HepG2 (cell line): ENCODE measurements around the gene GLDC. TPM values are rescaled to one million over a fixed set of nuclear protein-coding genes. Genes with fewer than 3 reads are reported as not detected.

ENCODE experiments used
- ATAC-seq: fragments of 200-7000 bp; cut with Tn5 transposase; 3 replicates; pipeline ENCODE4 v1.9.1; 2020; ENCODE audit warnings: mild to moderate bottlenecking, moderate library complexity
- BruUV-seq: library from RNA; stranded (reverse); fragments of 400-500 nt; replicated peaks from 2 replicates; lab custom pipeline; 2021; lab: Mats Ljungman, UMichigan
- CTCF ChIA-PET: fragments of 300-600 bp; formaldehyde crosslinking; extraction: SDS; loops from one replicate; lab custom pipeline; 2021; ENCODE audit warnings: low total read pairs, inconsistent platforms, low intra/inter-chr PET ratio; lab: Yijun Ruan, JAX
- POLR2A ChIA-PET: fragments of 350-600 bp; sonication (Branson Sonifier 250); formaldehyde crosslinking; loops from one replicate; lab custom pipeline; 2020; ENCODE audit warnings: antibody characterized with exemption, inconsistent platforms; lab: Yijun Ruan, JAX
- DNase-seq: peaks from one replicate; pipeline ENCODE4 v3.0.0-alpha.2; 2015; ENCODE audit warnings: low spot score
- FAIRE-seq: peaks from 3 replicates; lab custom pipeline; 2011; peaks lifted over from hg19 to GRCh38; lab: Jason Lieb, UNC
- H2AFZ ChIP-seq: one replicate; pipeline ENCODE4 v1.6.1; 2011; ENCODE audit warnings: low read length, inconsistent platforms
- H3K27ac ChIP-seq: fragments of 300-600 bp; 3 replicates; pipeline ENCODE4 v1.8.0; 2011; ENCODE audit warnings: mixed run types, mild to moderate bottlenecking, mixed read lengths, low read length, inconsistent platforms; ENCODE audit not compliant: insufficient read depth; ENCODE audit errors: extremely low read length
- H3K27me3 ChIP-seq, 2 experiments: fragments of 200-600 bp in 1 of 2; 2 replicates in 1 of 2; 3 replicates in 1 of 2; pipeline versions ENCODE4 v1.6.0 to v1.8.0; 2011; ENCODE audit warnings: low read length in 2 of 2, mild to moderate bottlenecking in 2 of 2, moderate library complexity in 2 of 2, inconsistent platforms in 1 of 2; ENCODE audit not compliant: insufficient read depth in 2 of 2, control insufficient read depth in 1 of 2
- H3K36me3 ChIP-seq, 2 experiments: fragments of 200-600 bp in 1 of 2; replicated peaks in 1 of 2; 2 replicates in 1 of 2; 3 replicates in 1 of 2; pipeline versions ENCODE4 v1.5.1 to v1.8.0; 2011; ENCODE audit warnings: low read length in 2 of 2, inconsistent platforms in 1 of 2; ENCODE audit not compliant: insufficient read depth in 2 of 2, control insufficient read depth in 1 of 2
- H3K4me1 ChIP-seq: 2 replicates; pipeline ENCODE4 v1.5.1; 2012; ENCODE audit warnings: low read length, inconsistent platforms; ENCODE audit not compliant: insufficient read depth
- H3K4me2 ChIP-seq: 2 replicates; pipeline ENCODE4 v1.6.0; 2011; ENCODE audit warnings: low read depth, low read length, inconsistent platforms
- H3K4me3 ChIP-seq, 3 experiments: fragments of 200-600 bp in 1 of 3; sonication (generic), shearing (Covaris generic) in 1 of 3; replicated peaks in 1 of 3; 2 replicates each; pipeline ENCODE4 v1.5.1; 2011 to 2016; ENCODE audit warnings: low read length in 3 of 3, inconsistent platforms in 2 of 3, low read depth in 2 of 3, mild to moderate bottlenecking in 2 of 3, control low read depth in 1 of 3, mixed read lengths in 1 of 3; ENCODE audit not compliant: insufficient read depth in 1 of 3
- H3K79me2 ChIP-seq: one replicate; pipeline ENCODE4 v1.6.1; 2011; ENCODE audit warnings: low read length, inconsistent platforms; ENCODE audit not compliant: insufficient read depth
- H3K9ac ChIP-seq: 2 replicates; pipeline ENCODE4 v1.6.0; 2011; ENCODE audit warnings: mild to moderate bottlenecking, low read depth, low read length, inconsistent platforms; ENCODE audit not compliant: insufficient read depth
- H3K9me3 ChIP-seq: 2 replicates; pipeline ENCODE4 v1.5.1; 2012; ENCODE audit warnings: mild to moderate bottlenecking, low read length
- H4K20me1 ChIP-seq: 2 replicates; pipeline ENCODE4 v1.6.0; 2011; ENCODE audit warnings: inconsistent platforms, mild to moderate bottlenecking, low read length, moderate library complexity; ENCODE audit not compliant: insufficient read depth
- AKAP8 ChIP-seq: sonication (generic); formaldehyde crosslinking; IDR thresholded peaks from 2 replicates; pipeline ENCODE4 v1.5.1; 2020; ENCODE audit warnings: mild to moderate bottlenecking, missing genetic modification reagents
- CHD4 ChIP-seq: fragments of 200-600 bp; sonication (generic); IDR thresholded peaks from 2 replicates; pipeline ENCODE4 v1.7.0; 2017; ENCODE audit warnings: mild to moderate bottlenecking, low read length, borderline replicate concordance
- NFE2L2 ChIP-seq: fragments of 150-350 bp; IDR thresholded peaks from 2 replicates; pipeline ENCODE4 v1.6.1; 2014; ENCODE audit warnings: low read length
- NFYB ChIP-seq: sonication (generic); formaldehyde crosslinking; IDR thresholded peaks from 2 replicates; pipeline ENCODE4 v1.4.0; 2020; ENCODE audit warnings: missing genetic modification reagents
- PHF21A ChIP-seq: sonication (generic); formaldehyde crosslinking; IDR thresholded peaks from 2 replicates; pipeline ENCODE4 v1.5.0; 2020; ENCODE audit warnings: mild to moderate bottlenecking, missing genetic modification reagents
- TARDBP ChIP-seq: sonication (generic); formaldehyde crosslinking; IDR thresholded peaks from 2 replicates; pipeline ENCODE4 v1.8.0; 2022; ENCODE audit warnings: mild to moderate bottlenecking, missing genetic modification reagents
- ZBTB3 ChIP-seq: sonication (generic); formaldehyde crosslinking; IDR thresholded peaks from 2 replicates; pipeline ENCODE4 v1.4.0; 2020; ENCODE audit warnings: low read depth, mild to moderate bottlenecking, moderate library complexity, missing genetic modification reagents, borderline replicate concordance
- ZNF224 ChIP-seq: sonication (generic); formaldehyde crosslinking; IDR thresholded peaks from 2 replicates; pipeline ENCODE4 v1.5.0; 2020; ENCODE audit warnings: mild to moderate bottlenecking, missing genetic modification reagents
- ZNF709 ChIP-seq: sonication (generic); formaldehyde crosslinking; IDR thresholded peaks from 2 replicates; pipeline ENCODE4 v1.5.0; 2020; ENCODE audit warnings: mild to moderate bottlenecking, missing genetic modification reagents
- ZNF766 ChIP-seq: sonication (generic); formaldehyde crosslinking; IDR thresholded peaks from 2 replicates; pipeline ENCODE4 v1.5.0; 2020; ENCODE audit warnings: missing genetic modification reagents, borderline replicate concordance
- WGBS: methylation state at CpG from one replicate; pipeline ENCODE4 v1.1.6; 2017; ENCODE audit warnings: low lambda C conversion rate; 5-methylcytosine and 5-hydroxymethylcytosine counted together
- in situ Hi-C: cut with HindIII; loops from 2 replicates; pipeline ENCODE4 v1.10.0; 2017; ENCODE audit warnings: low pct_unique_long_range_greater_than_20kb; ENCODE audit not compliant: extremely low pct_ligation_motif_present
- intact Hi-C: fragments of 100-400 bp; cut with micrococcal nuclease; formaldehyde crosslinking; loops from one replicate; pipeline ENCODE4 v1.10.0; 2022; ENCODE audit not compliant: unreplicated experiment
- polyA plus RNA-seq, 8 experiments: library from polyadenylated mRNA; depleted of rRNA in 3 of 8; stranded (reverse) in 7 of 8; unstranded in 1 of 8; fragments of >200 nt; fragmentation: Illumina TruSeq in 4 of 8; extraction: Trizol in 4 of 8; gene quantifications; 2 replicates each; pipeline versions ENCODE4 v1.2.1 to v1.2.3, GENCODE V29; 2011 to 2016; ENCODE audit warnings: low read depth in 4 of 8, missing spikeins in 1 of 8, mixed read lengths in 1 of 8; ENCODE audit not compliant: insufficient read depth in 1 of 8
- total RNA-seq, 5 experiments: library from RNA; depleted of rRNA; stranded (reverse); fragments of >200 nt; fragmentation: Illumina TruSeq; extraction: Trizol; gene quantifications; 2 replicates each; pipeline ENCODE4 v1.2.3, GENCODE V29; 2016; ENCODE audit warnings: low read depth in 1 of 5
- TF ChIP-seq, protein P1 (sequence below), 2 experiments: sonication (generic) in 1 of 2; formaldehyde crosslinking in 1 of 2; IDR thresholded peaks; 2 replicates each; pipeline versions ENCODE4 v1.5.1 to v1.6.1; 2011 to 2020; ENCODE audit warnings: borderline replicate concordance in 1 of 2, low read depth in 1 of 2, low read length in 1 of 2, mild to moderate bottlenecking in 1 of 2, missing genetic modification reagents in 1 of 2, moderate library complexity in 1 of 2
- TF ChIP-seq, protein P2 (sequence below): fragments of 450-650 bp; IDR thresholded peaks from 2 replicates; pipeline ENCODE4 v1.6.1; 2017; ENCODE audit warnings: mild to moderate bottlenecking
- TF ChIP-seq, protein P3 (sequence below): sonication (generic); formaldehyde crosslinking; IDR thresholded peaks from 2 replicates; pipeline ENCODE4 v1.4.0; 2020; ENCODE audit warnings: missing genetic modification reagents, borderline replicate concordance
- TF ChIP-seq, protein P4 (sequence below): IDR thresholded peaks from 2 replicates; pipeline ENCODE4 v1.6.1; 2016; ENCODE audit warnings: missing genetic modification reagents, missing compliant biosample characterization
- TF ChIP-seq, protein P5 (sequence below): sonication (generic); formaldehyde crosslinking; IDR thresholded peaks from 2 replicates; pipeline ENCODE4 v1.9.0; 2022; ENCODE audit warnings: missing genetic modification reagents, mild to moderate bottlenecking, borderline replicate concordance

GLDC gene
- total and polyA plus RNA-seq, 2 of the 13 experiments (the other 11 are each of a cell fraction or from before 2014, with no cell fraction given), result 59.3 to 115 TPM

DNA sequence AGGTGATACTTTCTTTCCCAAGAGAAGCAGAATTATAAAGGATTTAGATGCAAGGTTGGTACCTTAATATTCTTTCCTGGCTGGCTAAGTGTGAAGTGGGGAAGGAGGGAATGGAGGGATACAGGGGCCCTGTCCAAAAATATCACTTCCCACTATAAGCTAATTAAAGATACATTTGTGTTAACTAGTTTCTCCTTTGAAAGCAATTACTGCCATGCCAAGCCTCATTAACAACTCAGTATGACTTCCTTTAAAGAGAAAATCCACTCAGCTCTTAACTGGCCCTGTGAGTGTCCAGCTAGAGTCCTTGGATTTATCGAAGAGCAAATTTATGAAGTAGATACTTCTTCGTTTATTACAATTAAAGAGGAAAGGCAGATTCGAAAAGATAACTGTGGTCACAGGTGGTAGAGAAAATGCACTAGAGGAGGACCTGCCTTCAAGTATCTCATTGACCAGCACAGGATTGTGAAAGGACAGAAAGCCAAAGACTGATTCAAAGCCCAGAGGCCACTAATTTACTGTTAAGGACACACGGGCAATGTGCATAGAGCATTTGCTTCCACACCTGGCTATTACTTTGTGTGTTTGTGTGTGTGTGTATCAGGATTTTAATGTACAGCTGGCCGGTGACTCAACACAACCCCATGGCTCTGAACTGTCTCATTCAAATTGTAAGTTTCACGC is 11.2 kb upstream of the GLDC start:
- intact Hi-C loops (no loop called here), in situ Hi-C loops (no loop called here)
- H3K27me3 ChIP-seq, result no peaks in the 10 kb centered on the region
- BruUV-seq, result no TSS peak
- no peak for DNase-seq
- no peak overlapping the region for H3K9ac ChIP-seq
- ChIA-PET CTCF (no interaction called here), POLR2A (interaction anchor here (0.8 kb wide), 1 partner anchor 12 kb away, joined by 3 read pairs; no protein-coding TSS in a partner anchor)
- no peaks in the 10 kb centered on the region for H3K9me3 ChIP-seq
- peaks cover 11% of the 10 kb centered on the region for H3K4me1 ChIP-seq
- H2AFZ ChIP-seq, result no peak overlapping the region
- no peaks in the 10 kb centered on the region for H4K20me1 ChIP-seq
- 87% methylated on average over 6 of the region's 6 CpGs for WGBS
- H3K4me2 ChIP-seq, result no peak overlapping the region
- ATAC-seq, result no peak
- no peak overlapping the region for H3K27ac ChIP-seq
- H3K79me2 ChIP-seq, result no peaks in the 10 kb centered on the region
- H3K36me3 ChIP-seq, result no peaks in the 10 kb centered on the region; a peak in 1 of 5 replicates
- no peak for FAIRE-seq
- H3K4me3 ChIP-seq, result no peak overlapping the region
- TF ChIP-seq, protein P1, sequence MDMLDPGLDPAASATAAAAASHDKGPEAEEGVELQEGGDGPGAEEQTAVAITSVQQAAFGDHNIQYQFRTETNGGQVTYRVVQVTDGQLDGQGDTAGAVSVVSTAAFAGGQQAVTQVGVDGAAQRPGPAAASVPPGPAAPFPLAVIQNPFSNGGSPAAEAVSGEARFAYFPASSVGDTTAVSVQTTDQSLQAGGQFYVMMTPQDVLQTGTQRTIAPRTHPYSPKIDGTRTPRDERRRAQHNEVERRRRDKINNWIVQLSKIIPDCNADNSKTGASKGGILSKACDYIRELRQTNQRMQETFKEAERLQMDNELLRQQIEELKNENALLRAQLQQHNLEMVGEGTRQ (IDR thresholded peaks at IDR 0.05; ENCODE audit: low read depth, low read length), result no peak
- TF ChIP-seq, protein P1 (CRISPR knock-in tag; IDR thresholded peaks at IDR 0.05; ENCODE audit: borderline replicate concordance), result no peak
- TF ChIP-seq PHF21A (CRISPR knock-in tag) (no peak), ZNF709 (CRISPR knock-in tag) (no peak), TARDBP (CRISPR knock-in tag) (no peak), ZBTB3 (CRISPR knock-in tag) (no peak), AKAP8 (CRISPR knock-in tag) (no peak), ZNF766 (CRISPR knock-in tag) (no peak), NFE2L2 (no peak), ZNF224 (CRISPR knock-in tag) (no peak), NFYB (CRISPR knock-in tag) (no peak), CHD4 (no peak)
- TF ChIP-seq, protein P2, sequence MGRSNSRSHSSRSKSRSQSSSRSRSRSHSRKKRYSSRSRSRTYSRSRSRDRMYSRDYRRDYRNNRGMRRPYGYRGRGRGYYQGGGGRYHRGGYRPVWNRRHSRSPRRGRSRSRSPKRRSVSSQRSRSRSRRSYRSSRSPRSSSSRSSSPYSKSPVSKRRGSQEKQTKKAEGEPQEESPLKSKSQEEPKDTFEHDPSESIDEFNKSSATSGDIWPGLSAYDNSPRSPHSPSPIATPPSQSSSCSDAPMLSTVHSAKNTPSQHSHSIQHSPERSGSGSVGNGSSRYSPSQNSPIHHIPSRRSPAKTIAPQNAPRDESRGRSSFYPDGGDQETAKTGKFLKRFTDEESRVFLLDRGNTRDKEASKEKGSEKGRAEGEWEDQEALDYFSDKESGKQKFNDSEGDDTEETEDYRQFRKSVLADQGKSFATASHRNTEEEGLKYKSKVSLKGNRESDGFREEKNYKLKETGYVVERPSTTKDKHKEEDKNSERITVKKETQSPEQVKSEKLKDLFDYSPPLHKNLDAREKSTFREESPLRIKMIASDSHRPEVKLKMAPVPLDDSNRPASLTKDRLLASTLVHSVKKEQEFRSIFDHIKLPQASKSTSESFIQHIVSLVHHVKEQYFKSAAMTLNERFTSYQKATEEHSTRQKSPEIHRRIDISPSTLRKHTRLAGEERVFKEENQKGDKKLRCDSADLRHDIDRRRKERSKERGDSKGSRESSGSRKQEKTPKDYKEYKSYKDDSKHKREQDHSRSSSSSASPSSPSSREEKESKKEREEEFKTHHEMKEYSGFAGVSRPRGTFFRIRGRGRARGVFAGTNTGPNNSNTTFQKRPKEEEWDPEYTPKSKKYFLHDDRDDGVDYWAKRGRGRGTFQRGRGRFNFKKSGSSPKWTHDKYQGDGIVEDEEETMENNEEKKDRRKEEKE, result no peak
- TF ChIP-seq, protein P3, sequence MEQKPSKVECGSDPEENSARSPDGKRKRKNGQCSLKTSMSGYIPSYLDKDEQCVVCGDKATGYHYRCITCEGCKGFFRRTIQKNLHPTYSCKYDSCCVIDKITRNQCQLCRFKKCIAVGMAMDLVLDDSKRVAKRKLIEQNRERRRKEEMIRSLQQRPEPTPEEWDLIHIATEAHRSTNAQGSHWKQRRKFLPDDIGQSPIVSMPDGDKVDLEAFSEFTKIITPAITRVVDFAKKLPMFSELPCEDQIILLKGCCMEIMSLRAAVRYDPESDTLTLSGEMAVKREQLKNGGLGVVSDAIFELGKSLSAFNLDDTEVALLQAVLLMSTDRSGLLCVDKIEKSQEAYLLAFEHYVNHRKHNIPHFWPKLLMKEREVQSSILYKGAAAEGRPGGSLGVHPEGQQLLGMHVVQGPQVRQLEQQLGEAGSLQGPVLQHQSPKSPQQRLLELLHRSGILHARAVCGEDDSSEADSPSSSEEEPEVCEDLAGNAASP (CRISPR knock-in tag), result no peak
- TF ChIP-seq, protein P4, sequence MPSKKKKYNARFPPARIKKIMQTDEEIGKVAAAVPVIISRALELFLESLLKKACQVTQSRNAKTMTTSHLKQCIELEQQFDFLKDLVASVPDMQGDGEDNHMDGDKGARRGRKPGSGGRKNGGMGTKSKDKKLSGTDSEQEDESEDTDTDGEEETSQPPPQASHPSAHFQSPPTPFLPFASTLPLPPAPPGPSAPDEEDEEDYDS (CRISPR knock-in tag), result no peak
- TF ChIP-seq, protein P5, sequence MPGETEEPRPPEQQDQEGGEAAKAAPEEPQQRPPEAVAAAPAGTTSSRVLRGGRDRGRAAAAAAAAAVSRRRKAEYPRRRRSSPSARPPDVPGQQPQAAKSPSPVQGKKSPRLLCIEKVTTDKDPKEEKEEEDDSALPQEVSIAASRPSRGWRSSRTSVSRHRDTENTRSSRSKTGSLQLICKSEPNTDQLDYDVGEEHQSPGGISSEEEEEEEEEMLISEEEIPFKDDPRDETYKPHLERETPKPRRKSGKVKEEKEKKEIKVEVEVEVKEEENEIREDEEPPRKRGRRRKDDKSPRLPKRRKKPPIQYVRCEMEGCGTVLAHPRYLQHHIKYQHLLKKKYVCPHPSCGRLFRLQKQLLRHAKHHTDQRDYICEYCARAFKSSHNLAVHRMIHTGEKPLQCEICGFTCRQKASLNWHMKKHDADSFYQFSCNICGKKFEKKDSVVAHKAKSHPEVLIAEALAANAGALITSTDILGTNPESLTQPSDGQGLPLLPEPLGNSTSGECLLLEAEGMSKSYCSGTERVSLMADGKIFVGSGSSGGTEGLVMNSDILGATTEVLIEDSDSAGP (CRISPR knock-in tag), result no peak
